PC-9 (cell line): ENCODE measurements around the gene LDLRAD3.

Experiments used
- EZH2 ChIP-seq: fragments of 200-600 bp; sonication (generic); IDR thresholded peaks from 2 replicates; pipeline ENCODE4 v1.8.0; 2017; ENCODE audit warnings: antibody characterized with exemption, low read depth
- TF ChIP-seq, protein P1 (sequence below): fragments of 200-600 bp; sonication (generic); conservative IDR thresholded peaks from 2 replicates; pipeline ENCODE4 v1.6.1; 2017; ENCODE audit warnings: mixed run types, antibody characterized with exemption, mild to moderate bottlenecking, moderate library complexity

DNA sequence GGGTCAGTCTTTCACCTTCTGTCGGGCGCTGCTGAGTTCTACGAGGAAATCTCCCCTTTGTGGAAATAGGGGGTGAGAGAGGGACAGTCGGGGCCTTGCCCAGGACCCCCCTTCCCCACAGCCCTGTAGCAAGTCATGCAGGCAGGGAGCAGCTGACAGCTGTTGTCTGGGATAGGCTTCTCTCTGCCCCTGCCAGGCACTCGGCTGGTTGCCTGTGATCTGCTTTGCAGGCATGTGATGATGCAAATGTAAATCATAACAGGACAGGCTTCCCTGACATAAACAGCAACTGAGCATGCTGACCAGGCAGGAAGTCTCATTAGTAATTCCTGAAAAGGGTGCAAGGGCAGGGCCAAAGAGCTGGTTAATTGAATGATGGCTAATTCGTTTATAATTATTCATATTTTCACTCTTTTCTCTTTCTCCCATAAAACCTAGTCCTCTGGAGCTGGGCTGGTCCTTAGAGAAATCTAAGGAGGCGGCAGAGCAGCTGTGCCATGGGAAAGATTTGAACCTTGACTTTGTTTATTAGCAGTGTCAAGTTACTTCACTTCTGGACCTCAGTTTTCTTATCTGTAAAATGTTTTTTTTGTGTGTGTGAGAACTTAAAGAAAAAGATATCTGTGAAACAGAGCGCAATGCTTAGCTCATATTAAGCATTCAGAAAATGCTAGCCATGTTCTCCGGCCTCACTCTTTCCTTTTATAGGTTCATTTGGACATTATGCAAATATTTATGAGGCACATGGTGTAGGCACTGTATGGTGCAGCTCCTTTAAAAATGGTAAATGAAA lies 129.7 kb downstream of the LDLRAD3 start:
- TF ChIP-seq, protein P1, sequence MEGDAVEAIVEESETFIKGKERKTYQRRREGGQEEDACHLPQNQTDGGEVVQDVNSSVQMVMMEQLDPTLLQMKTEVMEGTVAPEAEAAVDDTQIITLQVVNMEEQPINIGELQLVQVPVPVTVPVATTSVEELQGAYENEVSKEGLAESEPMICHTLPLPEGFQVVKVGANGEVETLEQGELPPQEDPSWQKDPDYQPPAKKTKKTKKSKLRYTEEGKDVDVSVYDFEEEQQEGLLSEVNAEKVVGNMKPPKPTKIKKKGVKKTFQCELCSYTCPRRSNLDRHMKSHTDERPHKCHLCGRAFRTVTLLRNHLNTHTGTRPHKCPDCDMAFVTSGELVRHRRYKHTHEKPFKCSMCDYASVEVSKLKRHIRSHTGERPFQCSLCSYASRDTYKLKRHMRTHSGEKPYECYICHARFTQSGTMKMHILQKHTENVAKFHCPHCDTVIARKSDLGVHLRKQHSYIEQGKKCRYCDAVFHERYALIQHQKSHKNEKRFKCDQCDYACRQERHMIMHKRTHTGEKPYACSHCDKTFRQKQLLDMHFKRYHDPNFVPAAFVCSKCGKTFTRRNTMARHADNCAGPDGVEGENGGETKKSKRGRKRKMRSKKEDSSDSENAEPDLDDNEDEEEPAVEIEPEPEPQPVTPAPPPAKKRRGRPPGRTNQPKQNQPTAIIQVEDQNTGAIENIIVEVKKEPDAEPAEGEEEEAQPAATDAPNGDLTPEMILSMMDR: no peak
- TF ChIP-seq EZH2: no peak
